IMR-90 (cell line): ENCODE measurements around the gene C9orf50.

Experiments
- CTCF ChIP-seq: conservative IDR thresholded peaks from 2 replicates; pipeline ENCODE4 v1.5.1; 2012; ENCODE audit warnings: mild to moderate bottlenecking, low read depth, low read length, improper control_type of control experiment
- POLR2A ChIP-seq: IDR thresholded peaks from 2 replicates; pipeline ENCODE4 v1.6.1; 2012; ENCODE audit warnings: mild to moderate bottlenecking, low read depth, low read length

- TF ChIP-seq POLR2A = no peak
- TF ChIP-seq CTCF = no peak
Observed at GRCh38 chr9:129627556-129628440, 6.9 kb upstream of the C9orf50 start.
